ENCODE measurements around the gene SELENOS. TPM values are rescaled to one million over a fixed set of nuclear protein-coding genes. Genes with fewer than 3 reads are reported as not detected.

SELENOS gene
- polyA plus RNA-seq, 3 donors: 70.8 to 71.8 (median 71.0) TPM

DNA sequence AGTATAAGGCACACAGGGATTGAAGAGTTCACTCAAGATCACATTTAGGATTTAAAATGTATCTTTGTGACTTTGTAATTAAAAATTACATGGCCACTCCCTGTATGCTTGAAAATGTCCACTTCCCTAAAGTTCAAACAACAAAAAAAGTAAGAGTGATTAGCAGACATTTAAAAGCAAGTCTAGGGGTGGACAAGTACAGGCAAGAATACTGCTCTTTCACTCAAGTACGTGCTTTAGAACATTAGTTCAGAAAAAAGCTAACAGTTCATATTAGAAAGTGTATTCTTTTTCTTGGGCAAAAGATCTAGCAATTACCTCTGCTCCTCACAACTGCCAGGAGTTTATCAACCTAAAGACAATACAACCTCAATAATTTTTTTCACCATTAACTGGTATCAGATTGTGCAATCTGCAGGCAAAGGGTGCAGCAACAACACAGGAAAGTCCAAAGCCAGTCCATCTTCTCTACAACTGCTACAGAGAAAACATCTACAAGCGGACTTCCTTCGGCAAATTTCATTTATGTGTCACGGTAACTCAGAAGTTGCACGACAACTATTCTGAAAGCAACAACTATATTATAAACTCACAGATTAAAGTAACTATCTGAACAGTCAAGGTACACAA is 43.5 kb downstream of the SELENOS start:
- DNase-seq (ENCODE audit: low read depth in 3 of 3, low spot score in 2 of 3): no peak

DNA sequence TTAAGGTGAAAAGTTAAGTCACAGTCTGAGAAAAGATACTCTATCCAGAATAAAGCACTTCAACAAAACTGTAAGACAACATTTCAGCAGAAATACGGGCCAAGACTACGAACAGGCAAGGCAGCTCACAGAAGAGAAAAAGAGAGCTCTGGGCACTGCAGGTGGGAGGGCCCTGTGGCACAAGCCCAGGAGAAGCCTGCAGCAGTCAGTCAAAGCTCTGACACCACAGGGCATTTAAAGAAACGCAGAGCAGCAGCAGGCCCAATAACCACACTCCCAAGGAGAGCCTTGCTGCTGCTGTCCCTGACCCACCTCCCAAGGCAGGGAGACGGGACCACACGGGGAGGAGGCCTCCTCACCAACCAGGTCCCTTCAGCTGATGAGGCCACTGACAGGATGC is 44.6 kb downstream of the SELENOS start:
- no peak for DNase-seq (ENCODE audit: low read depth in 3 of 3, low spot score in 2 of 3)

DNA sequence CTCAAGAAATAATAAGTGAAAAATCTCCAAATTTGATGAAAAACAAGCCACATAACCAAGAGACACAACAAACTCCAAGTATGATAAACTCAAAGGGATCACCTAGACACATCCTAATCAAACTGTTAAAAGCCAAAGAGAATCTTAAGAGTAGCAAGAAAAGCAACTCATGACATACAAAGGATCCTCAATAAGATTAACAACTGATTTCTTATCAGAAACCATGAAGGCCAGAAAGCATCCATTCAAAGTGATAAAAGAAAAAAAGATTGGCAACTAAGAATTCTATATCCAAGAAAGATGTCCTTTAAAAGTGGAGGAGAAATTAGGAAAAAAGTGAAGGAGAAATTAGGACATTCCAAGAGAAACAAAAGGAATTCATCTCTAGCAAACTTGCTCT is 49.0 kb downstream of the SELENOS start:
- no peak for DNase-seq (ENCODE audit: low read depth in 3 of 3, low spot score in 2 of 3)

DNA sequence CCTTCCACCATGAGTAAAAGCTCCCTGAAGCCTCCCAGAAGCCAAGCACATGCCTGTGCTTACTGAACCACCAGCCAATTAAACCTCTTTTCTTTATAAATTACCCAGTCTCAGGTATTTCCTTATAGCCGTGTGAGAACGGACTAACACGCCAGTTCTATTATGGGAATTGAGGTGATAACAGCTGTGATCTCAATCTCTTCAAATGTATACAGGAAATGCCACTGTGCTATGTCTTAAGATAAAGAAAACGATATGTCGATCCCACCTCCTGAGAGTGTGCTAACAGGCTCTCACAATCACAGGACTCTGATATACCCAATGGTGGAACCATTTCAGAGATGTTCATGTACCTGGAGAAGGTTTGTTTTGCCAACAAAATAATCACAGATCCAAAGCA is 51.6 kb downstream of the SELENOS start:
- no peak for DNase-seq (ENCODE audit: low read depth in 3 of 3, low spot score in 2 of 3)

Other genes with a start within 250 kb of the SELENOS start
- 10 to 100 TPM; 45.6 to 52.3 (median 50.9) TPM for gene CHSY1, start 25.4 kb downstream of the SELENOS start, polyA plus RNA-seq (ENCODE audit: insufficient read length in 3 of 3)
- 10 to 100 TPM; 57.3 to 63.6 (median 61.5) TPM for gene SNRPA1, start 17.8 kb upstream of the SELENOS start, polyA plus RNA-seq (ENCODE audit: insufficient read length in 3 of 3)
- 1 to 10 TPM; 6.5 to 9.2 (median 7.3) TPM for gene PCSK6, start 212.2 kb upstream of the SELENOS start, polyA plus RNA-seq (ENCODE audit: insufficient read length in 3 of 3)